Heart left ventricle (tissue), 16 donors: ENCODE results near the gene CXCL16. TPM values are rescaled to one million over a fixed set of nuclear protein-coding genes. Genes with fewer than 3 reads are reported as not detected.
"Not testable (repeated sequence)": the region's sequence is repeated elsewhere in the genome, so short reads cannot be mapped to it uniquely, and the experiment has no call there.

ENCODE experiments used
- ATAC-seq, 4 donors: fragments of 200-7000 bp; cut with Tn5 transposase; one replicate each; pipeline ENCODE4 v1.9.1; 2020 to 2022; ENCODE audit warnings: moderate library complexity in 4 of 4, mild to moderate bottlenecking in 3 of 4, moderate number of reproducible peaks in 1 of 4
- DNase-seq, 5 donors: peaks; one replicate each; pipeline ENCODE4 v3.0.0-alpha.2; 2020
- H3K27ac ChIP-seq, 12 donors: fragments of 200-600 bp; sonication (generic) in 4 of 12; one replicate each; pipeline versions ENCODE4 v1.5.0 to v1.8.0; 2016 to 2022; ENCODE audit warnings: mild to moderate bottlenecking in 2 of 12
- H3K27me3 ChIP-seq, 9 donors: fragments of 200-600 bp; sonication (generic) in 2 of 9; one replicate each; pipeline versions ENCODE4 v1.5.1 to v1.8.0; 2016 to 2022; ENCODE audit warnings: mild to moderate bottlenecking in 3 of 9
- H3K36me3 ChIP-seq, 9 donors: fragments of 200-600 bp; sonication (generic) in 2 of 9; one replicate each; pipeline versions ENCODE4 v1.5.0 to v1.8.0; 2018 to 2022; ENCODE audit warnings: mild to moderate bottlenecking in 2 of 9
- H3K4me1 ChIP-seq, 12 donors: fragments of 200-600 bp; sonication (generic) in 4 of 12; one replicate each; pipeline versions ENCODE4 v1.5.0 to v1.8.0; 2016 to 2022; ENCODE audit warnings: mild to moderate bottlenecking in 3 of 12
- H3K4me3 ChIP-seq, 12 donors: fragments of 200-600 bp; sonication (generic) in 4 of 12; one replicate each; pipeline versions ENCODE4 v1.5.0 to v1.8.0; 2017 to 2022; ENCODE audit warnings: mild to moderate bottlenecking in 9 of 12, moderate library complexity in 4 of 12
- H3K9me3 ChIP-seq, 12 donors: fragments of 200-600 bp; sonication (generic) in 4 of 12; one replicate each; pipeline versions ENCODE4 v1.5.0 to v1.8.0; 2016 to 2022; ENCODE audit warnings: mild to moderate bottlenecking in 1 of 12
- CTCF ChIP-seq, 12 donors: fragments of 200-600 bp; sonication (generic) in 4 of 12; IDR thresholded peaks; one replicate each; pipeline versions ENCODE4 v1.5.0 to v1.8.0; 2018 to 2022; ENCODE audit warnings: antibody characterized with exemption in 12 of 12, mild to moderate bottlenecking in 5 of 12
- POLR2A ChIP-seq, 2 donors: fragments of 450-650 bp; IDR thresholded peaks; one replicate each; pipeline ENCODE4 v1.6.1; 2017; ENCODE audit warnings: antibody characterized with exemption in 2 of 2, mild to moderate bottlenecking in 2 of 2, moderate library complexity in 2 of 2
- WGBS, 4 donors: extraction: QIAGEN DNeasy Blood & Tissue Kit in 2 of 4; methylation state at CpG; one replicate each; pipeline versions ENCODE4 v1.1.5 to v1.1.7; 2013 to 2018; 5-methylcytosine and 5-hydroxymethylcytosine counted together
- intact Hi-C, 10 donors: fragments of 100-400 bp; cut with DNase I; formaldehyde crosslinking; loops; one replicate each; pipeline versions ENCODE4 v1.11.1 to v1.14.2; 2022
- polyA plus RNA-seq, 2 donors: library from polyadenylated mRNA; stranded (reverse); fragments of 200-250 nt; gene quantifications; one replicate each; pipeline ENCODE4 v1.2.3, GENCODE V29; 2013
- total RNA-seq, 9 donors: library from RNA; depleted of rRNA in 2 of 9; stranded (reverse); fragments of >200 nt in 2 of 9; fragmentation: NEBNext Ultra II Directional in 3 of 9; extraction: Animal tissue kit (Norgen Biotek cat#: 25700) in 3 of 9; gene quantifications; one replicate each; pipeline versions ENCODE4 v1.1.0 to v1.2.4, GENCODE V29; 2016 to 2023
- donor health status: ischemic (EF 13 %, LVEDD 7.1; RV severe dilation, severe dysfunction).
- donor health status: healthy with polysubstance abuse.
- donor health status: DM: no; HTN: yes; CAD: no.
- donor health status: DM: no; HTN: no; CAD: no.
- donor health status: ischemic (EF 25% LVEDD 6.9; RV normal size, moderate dysfunction).
- donor health status: ischemic (EF 25% LVEDD 5.7; RV mildly dilated, moderate dysfunction).
- donor health status: healthy.
- donor health status: DM: yes; HTN: yes; CAD: no.
- donor health status: ischemic (EF 35%, LVEDD 5.7; RV mildly dilated, moderate dysfunction).
- donor health status: nonischemic (EF 11% LVEDD 7.7; RV severe dilation, severe dysfunction).
- donor health status: DM: yes; HTN: yes; CAD: no.
- donor health status: PGD.
- donor health status: ischemic (EF 29% LVEDD 5.4; RV normal size, mild dysfunction).
- donor health status: nonischemic (EF 23%, LVEDD 6.1; RV moderate dilation, normal function).

Gene CXCL16
- total and polyA plus RNA-seq, 11 donors: 1.3 to 42.5 (median 4.2) TPM

GRCh38 chr17:4691686-4692085 lies 48.0 kb downstream of the CXCL16 start:
- Histone ChIP-seq H3K9me3 (no peaks in the 10 kb centered on the region), H3K27me3 (no peaks in the 10 kb centered on the region), H3K4me3 (no peak overlapping the region), H3K36me3 (peaks cover 0 to 56% (median 26%) of the 10 kb centered on the region in 9 donors), H3K4me1 (peaks cover 0 to 8% (median 0%) of the 10 kb centered on the region in 12 donors), H3K27ac (no peak overlapping the region)
- no peak for ATAC-seq
- intact Hi-C loops: no loop called here
- WGBS, 4 donors: 84 to 88% (median 86%) methylated on average over 8 of the region's 8 CpGs
- no peak for DNase-seq
- TF ChIP-seq POLR2A (IDR thresholded peaks at IDR 0.05) (no peak), CTCF (IDR thresholded peaks at IDR 0.05) (no peak)

DNA sequence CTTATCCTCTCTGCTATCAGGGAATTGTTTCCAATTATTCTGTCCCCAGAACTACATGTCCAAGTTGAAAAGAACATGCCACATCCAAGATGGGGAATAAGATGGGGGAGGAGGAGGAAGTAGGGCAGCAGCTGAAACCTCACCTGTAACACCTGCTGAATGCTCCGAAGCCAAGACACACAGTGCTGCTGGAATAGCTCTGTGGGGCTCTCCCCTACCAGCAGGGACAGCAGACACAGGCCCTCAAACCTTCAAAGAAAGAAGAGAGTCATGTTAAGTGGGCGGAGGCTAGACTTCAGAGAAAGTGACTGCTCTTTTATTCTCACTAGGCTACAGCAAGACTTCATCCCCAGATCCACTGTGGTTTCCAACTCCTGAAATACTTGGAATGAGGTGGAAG lies 49.0 kb downstream of the CXCL16 start:
- H3K4me3 ChIP-seq: no peak overlapping the region
- H3K9me3 ChIP-seq: no peaks in the 10 kb centered on the region
- no peaks in the 10 kb centered on the region for H3K27me3 ChIP-seq
- intact Hi-C loops: no loop called here
- ATAC-seq (no peak), DNase-seq (no peak)
- peaks cover 0 to 51% (median 27%) of the 10 kb centered on the region in 9 donors for H3K36me3 ChIP-seq
- 93 to 100% (median 96%) methylated on average over 2 of the region's 2 CpGs for WGBS, 4 donors
- H3K4me1 ChIP-seq: no peaks in the 10 kb centered on the region
- TF ChIP-seq POLR2A (IDR thresholded peaks at IDR 0.05): no peak
- no peak for TF ChIP-seq CTCF (IDR thresholded peaks at IDR 0.05)
- no peak overlapping the region for H3K27ac ChIP-seq

DNA sequence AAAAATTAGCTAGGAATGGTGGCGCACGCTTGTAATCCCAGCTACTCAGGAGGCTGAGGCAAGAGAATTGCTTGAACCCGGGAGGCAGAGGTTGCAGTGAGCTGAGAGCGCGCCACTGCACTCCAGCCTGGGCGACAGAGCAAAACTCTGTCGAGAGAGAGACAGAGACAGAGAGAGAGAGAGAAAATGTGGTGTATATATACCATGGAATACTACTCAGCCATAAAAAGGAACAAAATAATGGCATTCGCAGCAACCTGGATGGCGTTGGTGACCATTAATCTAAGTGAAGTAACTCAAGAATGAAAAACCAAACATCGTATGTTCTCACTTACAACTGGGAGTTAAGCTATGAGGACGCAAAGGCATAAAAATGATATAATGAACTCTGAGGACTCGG lies 49.9 kb downstream of the CXCL16 start:
- DNase-seq, H3K9me3 ChIP-seq, H3K27ac ChIP-seq, H3K27me3 ChIP-seq, ATAC-seq, H3K4me3 ChIP-seq, intact Hi-C loops, H3K4me1 ChIP-seq: not testable (repeated sequence)
- WGBS, 4 donors: 89 to 93% (median 90%) methylated on average over 12 of the region's 12 CpGs
- H3K36me3 ChIP-seq: peaks cover 0 to 54% (median 31%) of the 10 kb centered on the region in 9 donors

DNA sequence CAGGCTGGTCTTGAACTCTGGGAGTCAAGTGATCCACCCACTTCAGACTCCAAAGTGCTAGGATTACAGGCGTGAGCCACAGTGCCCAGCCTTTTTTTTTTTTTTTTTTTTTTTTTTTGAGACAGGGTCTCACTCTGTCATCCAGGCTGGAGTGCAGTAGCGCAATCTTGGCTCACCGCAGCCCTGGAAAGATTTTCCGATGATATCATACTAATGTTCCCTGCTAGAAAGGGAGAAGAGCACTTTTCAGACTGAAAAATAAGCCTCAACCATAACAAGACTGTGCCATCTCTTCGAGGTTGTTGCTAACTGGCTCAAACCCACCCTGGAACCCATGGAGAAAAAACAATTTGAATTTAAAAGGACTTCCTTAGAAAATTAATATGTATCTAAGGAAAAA lies 56.0 kb downstream of the CXCL16 start:
- Histone ChIP-seq H3K27ac (peak overlapping the region in 8 of 12 donors; percentile 3 to 77 (median 43)), H3K4me1 (peaks cover 0 to 13% (median 0%) of the 10 kb centered on the region in 12 donors), H3K36me3 (peaks cover 0 to 62% (median 48%) of the 10 kb centered on the region in 9 donors)
- peak in 1 of 5 donors; percentile 30 for DNase-seq
- H3K4me3 ChIP-seq, intact Hi-C loops, H3K9me3 ChIP-seq, H3K27me3 ChIP-seq: not testable (repeated sequence)
- ATAC-seq: peak; percentile 32 to 74 (median 62)
- WGBS, 4 donors: 66 to 89% (median 83%) methylated on average over 5 of the region's 5 CpGs

Other genes starting within 250 kb of the CXCL16 start
- 10 to 100 TPM in 7 of 9 donors, 1 to 10 TPM in 2; 6.4 to 20.4 (median 11.4) TPM for gene SPNS2, start 241.0 kb downstream of the CXCL16 start, total RNA-seq
- 10 to 100 TPM; 13.7 to 22.0 TPM for gene SPNS2, start 241.0 kb downstream of the CXCL16 start, polyA plus RNA-seq
- gene MYBBP1A, start 184.5 kb downstream of the CXCL16 start, total RNA-seq: 10 to 100 TPM; 17.4 to 34.8 (median 24.4) TPM
- gene MYBBP1A, start 184.5 kb downstream of the CXCL16 start, polyA plus RNA-seq: 10 to 100 TPM; 15.5 to 27.8 TPM
- gene GGT6, start 179.4 kb downstream of the CXCL16 start, total RNA-seq: not detected
- gene GGT6, start 179.4 kb downstream of the CXCL16 start, polyA plus RNA-seq: not detected
- gene SMTNL2, start 155.4 kb downstream of the CXCL16 start, total RNA-seq: 10 to 100 TPM; 10.1 to 47.5 (median 18.5) TPM
- gene SMTNL2, start 155.4 kb downstream of the CXCL16 start, polyA plus RNA-seq: 1 to 10 TPM; 2.1 to 8.2 TPM
- 10 to 100 TPM in 1 of 9 donors, under 1 TPM in 5, not detected in 3; 0.23 to 62.4 (median 0.38) TPM for gene ALOX15, start 98.2 kb downstream of the CXCL16 start, total RNA-seq
- gene ALOX15, start 98.2 kb downstream of the CXCL16 start, polyA plus RNA-seq: not detected
- 10 to 100 TPM; 19.0 to 42.6 (median 34.5) TPM for gene PELP1, start 35.8 kb downstream of the CXCL16 start, total RNA-seq
- gene PELP1, start 35.8 kb downstream of the CXCL16 start, polyA plus RNA-seq: 10 to 100 TPM; 20.4 to 28.0 TPM
- 10 to 100 TPM; 10.9 to 87.6 (median 23.0) TPM for gene ARRB2, start 29.3 kb downstream of the CXCL16 start, total RNA-seq
- 10 to 100 TPM; 17.1 to 24.8 TPM for gene ARRB2, start 29.3 kb downstream of the CXCL16 start, polyA plus RNA-seq
- gene MED11, start 8.5 kb downstream of the CXCL16 start, total RNA-seq: 10 to 100 TPM; 11.5 to 30.3 (median 18.8) TPM
- 10 to 100 TPM; 23.3 to 49.6 TPM for gene MED11, start 8.5 kb downstream of the CXCL16 start, polyA plus RNA-seq
- gene ZMYND15, start 95 bp downstream of the CXCL16 start, total RNA-seq: 1 to 10 TPM in 2 of 9 donors, under 1 TPM in 4, not detected in 3; 0.27 to 2.9 (median 0.44) TPM
- under 1 TPM; 0.14 to 0.30 TPM for gene ZMYND15, start 95 bp downstream of the CXCL16 start, polyA plus RNA-seq
- gene TM4SF5, start 32.0 kb upstream of the CXCL16 start, total RNA-seq: not detected
- not detected for gene TM4SF5, start 32.0 kb upstream of the CXCL16 start, polyA plus RNA-seq
- gene VMO1, start 46.4 kb upstream of the CXCL16 start, total RNA-seq: 1 to 10 TPM in 4 of 9 donors, under 1 TPM in 2, not detected in 3; 0.48 to 1.9 (median 1.1) TPM
- gene VMO1, start 46.4 kb upstream of the CXCL16 start, polyA plus RNA-seq: 1 to 10 TPM in 1 of 2 donors, not detected in 1; 1.4 TPM
- gene GLTPD2, start 49.0 kb upstream of the CXCL16 start, total RNA-seq: not detected
- not detected for gene GLTPD2, start 49.0 kb upstream of the CXCL16 start, polyA plus RNA-seq
- 100 to 1,000 TPM; 143 to 320 (median 182) TPM for gene PSMB6, start 56.2 kb upstream of the CXCL16 start, total RNA-seq
- gene PSMB6, start 56.2 kb upstream of the CXCL16 start, polyA plus RNA-seq: 100 to 1,000 TPM; 263 to 320 TPM
- gene PLD2, start 67.2 kb upstream of the CXCL16 start, total RNA-seq: 10 to 100 TPM in 2 of 9 donors, 1 to 10 TPM in 7; 5.5 to 17.9 (median 8.5) TPM
- 1 to 10 TPM; 5.3 to 8.6 TPM for gene PLD2, start 67.2 kb upstream of the CXCL16 start, polyA plus RNA-seq
- gene MINK1, start 93.4 kb upstream of the CXCL16 start, total RNA-seq: 10 to 100 TPM; 23.1 to 55.8 (median 36.0) TPM
- 10 to 100 TPM; 24.8 to 28.4 TPM for gene MINK1, start 93.4 kb upstream of the CXCL16 start, polyA plus RNA-seq
- 1 to 10 TPM in 1 of 9 donors, under 1 TPM in 8; 0.07 to 1.3 (median 0.43) TPM for gene C17orf107, start 159.6 kb upstream of the CXCL16 start, total RNA-seq
- under 1 TPM; 0.46 to 0.69 TPM for gene C17orf107, start 159.6 kb upstream of the CXCL16 start, polyA plus RNA-seq
- gene CHRNE, start 163.2 kb upstream of the CXCL16 start, total RNA-seq: 1 to 10 TPM in 2 of 9 donors, under 1 TPM in 7; 0.23 to 1.4 (median 0.48) TPM
- under 1 TPM; 0.27 to 0.71 TPM for gene CHRNE, start 163.2 kb upstream of the CXCL16 start, polyA plus RNA-seq
- gene GP1BA, start 192.3 kb upstream of the CXCL16 start, total RNA-seq: under 1 TPM in 3 of 9 donors, not detected in 6; 0.20 to 0.35 (median 0.25) TPM
- under 1 TPM; 0.06 to 0.19 TPM for gene GP1BA, start 192.3 kb upstream of the CXCL16 start, polyA plus RNA-seq
- 100 to 1,000 TPM; 146 to 282 (median 204) TPM for gene SLC25A11, start 200.1 kb upstream of the CXCL16 start, total RNA-seq
- 100 to 1,000 TPM; 136 to 168 TPM for gene SLC25A11, start 200.1 kb upstream of the CXCL16 start, polyA plus RNA-seq
- gene RNF167, start 200.3 kb upstream of the CXCL16 start, total RNA-seq: 100 to 1,000 TPM in 1 of 9 donors, 10 to 100 TPM in 8; 50.7 to 111 (median 79.6) TPM
- 100 to 1,000 TPM; 134 to 152 TPM for gene RNF167, start 200.3 kb upstream of the CXCL16 start, polyA plus RNA-seq
- gene PFN1, start 208.6 kb upstream of the CXCL16 start, total RNA-seq: 100 to 1,000 TPM; 145 to 608 (median 234) TPM
- gene PFN1, start 208.6 kb upstream of the CXCL16 start, polyA plus RNA-seq: 100 to 1,000 TPM; 177 to 982 TPM
- 1,000 to 10,000 TPM in 2 of 9 donors, 100 to 1,000 TPM in 7; 383 to 1,354 (median 668) TPM for gene ENO3, start 211.2 kb upstream of the CXCL16 start, total RNA-seq
- gene ENO3, start 211.2 kb upstream of the CXCL16 start, polyA plus RNA-seq: 1,000 to 10,000 TPM in 1 of 2 donors, 100 to 1,000 TPM in 1; 253 to 1,459 TPM
- 100 to 1,000 TPM in 6 of 9 donors, 10 to 100 TPM in 3; 88.7 to 149 (median 125) TPM for gene SPAG7, start 227.9 kb upstream of the CXCL16 start, total RNA-seq
- 100 to 1,000 TPM; 118 to 192 TPM for gene SPAG7, start 227.9 kb upstream of the CXCL16 start, polyA plus RNA-seq
- 100 to 1,000 TPM in 1 of 9 donors, 10 to 100 TPM in 8; 25.2 to 108 (median 32.4) TPM for gene CAMTA2, start 247.7 kb upstream of the CXCL16 start, total RNA-seq
- gene CAMTA2, start 247.7 kb upstream of the CXCL16 start, polyA plus RNA-seq: 10 to 100 TPM; 41.7 to 59.4 TPM